Lung (tissue), 12 donors: ENCODE data around the gene C4A. TPM values are rescaled to one million over a fixed set of nuclear protein-coding genes. Genes with fewer than 3 reads are reported as not detected.

ENCODE experiments used
- ATAC-seq: fragments of 200-7000 bp; cut with Tn5 transposase; one replicate; pipeline ENCODE4 v1.9.1; 2020; ENCODE audit warnings: moderate number of reproducible peaks; ENCODE audit not compliant: insufficient read depth, low FRiP score
- DNase-seq, 3 donors: peaks; one replicate each; pipeline ENCODE4 v3.0.0-alpha.2; 2013 to 2017
- H3K27ac ChIP-seq, 2 donors: one replicate each; pipeline ENCODE4 v1.5.1; 2013; ENCODE audit warnings: mild to moderate bottlenecking in 2 of 2, moderate library complexity in 2 of 2, control low read depth in 1 of 2, inconsistent platforms in 1 of 2, low read depth in 1 of 2, low read length in 1 of 2
- H3K27me3 ChIP-seq, 3 donors: one replicate each; pipeline ENCODE4 v1.5.1; 2013; ENCODE audit warnings: low read length in 2 of 3; ENCODE audit not compliant: control insufficient read depth in 3 of 3, insufficient read depth in 3 of 3
- H3K36me3 ChIP-seq, 4 donors: one replicate each; pipeline ENCODE4 v1.5.1; 2013; ENCODE audit warnings: low read length in 4 of 4, mild to moderate bottlenecking in 1 of 4, moderate library complexity in 1 of 4; ENCODE audit not compliant: control insufficient read depth in 4 of 4, insufficient read depth in 4 of 4
- H3K4me1 ChIP-seq, 5 donors: one replicate each; pipeline ENCODE4 v1.5.1; 2013; ENCODE audit warnings: low read length in 5 of 5, mild to moderate bottlenecking in 2 of 5, moderate library complexity in 1 of 5; ENCODE audit not compliant: control insufficient read depth in 5 of 5, insufficient read depth in 5 of 5
- H3K4me3 ChIP-seq: one replicate; pipeline ENCODE4 v1.5.1; 2013; ENCODE audit warnings: mild to moderate bottlenecking, control low read depth, moderate library complexity
- H3K9ac ChIP-seq, 2 donors: one replicate each; pipeline ENCODE4 v1.5.1; 2013; ENCODE audit warnings: low read length in 2 of 2, control low read depth in 1 of 2; ENCODE audit not compliant: insufficient read depth in 1 of 2
- H3K9me3 ChIP-seq, 4 donors: one replicate each; pipeline ENCODE4 v1.5.1; 2013; ENCODE audit warnings: low read length in 3 of 4, mild to moderate bottlenecking in 1 of 4, moderate library complexity in 1 of 4; ENCODE audit not compliant: control insufficient read depth in 4 of 4, insufficient read depth in 3 of 4
- WGBS, 2 donors: extraction: QIAGEN DNeasy Blood & Tissue Kit; methylation state at CpG; one replicate each; pipeline ENCODE4 v1.1.7; 2013; 5-methylcytosine and 5-hydroxymethylcytosine counted together
- polyA plus RNA-seq, 2 donors: library from polyadenylated mRNA; stranded (reverse); fragments of 200-250 nt; gene quantifications; one replicate each; pipeline ENCODE4 v1.2.1, GENCODE V29; 2013
- total RNA-seq, 2 donors: library from RNA; depleted of rRNA in 1 of 2; stranded (reverse); fragments of >200 nt in 1 of 2; gene quantifications; one replicate each; pipeline ENCODE4 v1.2.1, GENCODE V29; 2014 to 2021
- TF ChIP-seq, protein P1 (sequence below): IDR thresholded peaks from 2 replicates; pipeline ENCODE4 v1.5.1; 2012; ENCODE audit warnings: mild to moderate bottlenecking; ENCODE audit errors: control extremely low read depth, extremely low read depth
- donor health status: control.
- donor health status: control.
- donor health status: Bipolar disorder and iron deficiency.
- donor health status: healthy.
- donor health status: DM: yes; HTN: yes; CAD: no.

The C4A gene
- total and polyA plus RNA-seq, 4 donors, result 48.3 to 284 (median 133) TPM

DNA sequence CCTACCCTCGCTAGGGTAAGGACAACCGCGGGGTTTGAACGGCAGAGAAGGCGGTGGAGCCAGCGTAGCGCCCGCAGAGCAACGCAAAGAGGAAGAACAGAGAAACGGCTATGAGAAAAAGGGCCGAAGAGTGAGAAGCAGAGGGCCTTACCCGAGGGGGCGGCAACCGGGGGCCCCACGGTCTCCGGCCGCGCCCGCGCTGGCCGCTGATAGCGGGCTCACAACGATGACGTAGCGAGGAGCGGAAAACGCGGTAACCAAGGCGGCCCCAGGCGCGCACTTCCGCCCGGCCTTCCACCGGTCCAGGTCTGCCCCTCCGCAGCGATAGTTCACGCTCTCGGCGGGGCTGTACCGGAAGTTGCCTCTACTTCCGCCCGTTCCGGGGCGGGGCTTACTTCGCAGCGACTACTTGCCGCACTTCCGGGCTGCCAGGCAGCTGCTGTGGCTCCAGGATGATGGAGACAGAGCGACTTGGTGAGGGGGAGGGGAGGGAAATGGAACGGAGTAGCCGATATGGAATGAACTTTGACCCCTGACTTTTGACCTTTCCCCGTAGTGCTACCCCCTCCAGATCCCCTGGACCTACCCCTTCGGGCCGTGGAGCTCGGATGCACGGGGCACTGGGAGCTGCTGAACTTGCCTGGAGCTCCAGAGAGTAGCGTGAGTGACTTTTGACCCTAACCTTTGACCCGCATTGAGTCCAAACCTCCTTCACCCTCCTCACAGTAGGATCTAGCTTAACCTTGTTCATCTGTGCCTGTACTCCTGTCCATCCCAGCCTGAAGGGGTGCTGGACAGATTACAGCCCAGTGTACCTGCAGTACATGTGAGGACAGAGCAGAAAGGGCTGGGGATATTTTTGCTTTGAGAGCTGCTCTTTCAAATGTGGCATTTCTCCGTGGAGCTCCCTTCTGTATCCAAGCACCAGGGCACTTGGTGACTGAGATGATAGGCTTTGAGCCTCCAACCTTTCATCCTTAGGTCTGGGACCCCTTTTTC lies 22.8 kb upstream of the C4A start, which contains the start of the genes NELFE and SKIC2:
Gene NELFE (minus strand): TSS at position 231 of the 999 bp plus-strand sequence. CDS start 525 bp downstream, outside the sequence.
Gene SKIC2 (plus strand): TSS at position 435 of the 999 bp plus-strand sequence. CDS start 18 bp downstream, at position 453.
- H3K9me3 ChIP-seq, result no peaks in the 10 kb centered on the region
- H3K4me1 ChIP-seq, result peaks cover 4 to 19% (median 9%) of the 10 kb centered on the region in 5 donors
- TF ChIP-seq, protein P1, sequence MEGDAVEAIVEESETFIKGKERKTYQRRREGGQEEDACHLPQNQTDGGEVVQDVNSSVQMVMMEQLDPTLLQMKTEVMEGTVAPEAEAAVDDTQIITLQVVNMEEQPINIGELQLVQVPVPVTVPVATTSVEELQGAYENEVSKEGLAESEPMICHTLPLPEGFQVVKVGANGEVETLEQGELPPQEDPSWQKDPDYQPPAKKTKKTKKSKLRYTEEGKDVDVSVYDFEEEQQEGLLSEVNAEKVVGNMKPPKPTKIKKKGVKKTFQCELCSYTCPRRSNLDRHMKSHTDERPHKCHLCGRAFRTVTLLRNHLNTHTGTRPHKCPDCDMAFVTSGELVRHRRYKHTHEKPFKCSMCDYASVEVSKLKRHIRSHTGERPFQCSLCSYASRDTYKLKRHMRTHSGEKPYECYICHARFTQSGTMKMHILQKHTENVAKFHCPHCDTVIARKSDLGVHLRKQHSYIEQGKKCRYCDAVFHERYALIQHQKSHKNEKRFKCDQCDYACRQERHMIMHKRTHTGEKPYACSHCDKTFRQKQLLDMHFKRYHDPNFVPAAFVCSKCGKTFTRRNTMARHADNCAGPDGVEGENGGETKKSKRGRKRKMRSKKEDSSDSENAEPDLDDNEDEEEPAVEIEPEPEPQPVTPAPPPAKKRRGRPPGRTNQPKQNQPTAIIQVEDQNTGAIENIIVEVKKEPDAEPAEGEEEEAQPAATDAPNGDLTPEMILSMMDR, result no peak
- peak within 1 kb of the TSS; percentile 82 for H3K4me3 ChIP-seq
- no peaks in the 10 kb centered on the region for H3K27me3 ChIP-seq
- WGBS, 2 donors, result 0 to 1% methylated on average over 53 to 59 of the region's 59 CpGs
- H3K36me3 ChIP-seq, result peaks cover 15 to 49% (median 21%) of the 10 kb centered on the region in 4 donors
- peak within 1 kb of the TSS; percentile 94 to 98 for H3K9ac ChIP-seq
- ATAC-seq (peak; percentile 98), DNase-seq (peak; percentile 99)
- H3K27ac ChIP-seq, result peak within 1 kb of the TSS; percentile 79 to 94

DNA sequence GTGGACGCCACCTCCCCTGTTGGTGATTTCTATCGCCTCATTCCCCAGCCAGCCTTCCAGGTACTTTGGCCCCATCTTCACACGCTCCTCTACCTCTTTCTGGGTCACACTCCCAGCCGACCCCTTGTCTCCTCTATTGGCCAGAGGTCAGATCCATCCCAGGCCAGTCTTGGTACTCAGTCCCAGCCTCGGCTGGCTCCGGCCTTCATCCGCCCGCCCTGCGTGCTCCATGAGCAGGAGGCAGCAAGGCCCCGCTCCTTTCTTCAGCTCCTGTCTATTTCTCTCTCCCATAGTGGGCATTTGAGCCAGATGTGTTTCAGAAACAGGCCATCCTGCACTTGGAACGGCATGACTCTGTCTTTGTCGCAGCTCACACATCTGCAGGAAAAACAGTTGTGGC lies 20.2 kb upstream of the C4A start:
- Histone ChIP-seq H3K27me3 (no peaks in the 10 kb centered on the region), H3K9ac (no peak overlapping the region), H3K4me3 (no peak overlapping the region), H3K36me3 (peaks cover 12 to 49% (median 22%) of the 10 kb centered on the region in 4 donors), H3K27ac (no peak overlapping the region), H3K9me3 (no peaks in the 10 kb centered on the region), H3K4me1 (peaks cover 4 to 19% (median 9%) of the 10 kb centered on the region in 5 donors)
- ATAC-seq (no peak), DNase-seq (no peak)
- WGBS, 2 donors, result 96 to 97% methylated on average over 12 of the region's 12 CpGs
- TF ChIP-seq, protein P1, result no peak

DNA sequence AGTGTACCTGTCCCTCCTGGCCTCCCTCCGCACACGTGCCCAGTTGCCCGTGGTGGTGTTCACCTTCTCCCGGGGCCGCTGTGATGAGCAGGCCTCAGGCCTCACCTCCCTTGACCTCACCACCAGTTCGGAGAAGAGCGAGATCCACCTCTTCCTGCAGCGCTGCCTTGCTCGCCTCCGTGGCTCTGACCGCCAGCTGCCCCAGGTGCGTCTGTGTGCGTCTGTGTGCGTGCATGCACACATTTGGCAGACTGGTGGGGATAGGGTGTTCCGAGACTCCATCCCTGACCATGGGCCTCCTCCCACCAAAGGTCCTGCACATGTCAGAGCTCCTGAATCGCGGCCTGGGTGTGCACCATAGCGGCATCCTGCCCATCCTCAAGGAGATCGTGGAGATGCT lies 17.9 kb upstream of the C4A start:
- ATAC-seq, result no peak
- no peak for DNase-seq
- H3K36me3 ChIP-seq, result peaks cover 15 to 68% (median 24%) of the 10 kb centered on the region in 4 donors
- TF ChIP-seq, protein P1, result no peak
- WGBS, 2 donors, result 96 to 97% methylated on average over 19 of the region's 19 CpGs
- no peaks in the 10 kb centered on the region for H3K27me3 ChIP-seq
- H3K4me1 ChIP-seq, result peaks cover 0 to 7% (median 3%) of the 10 kb centered on the region in 5 donors
- no peaks in the 10 kb centered on the region for H3K9me3 ChIP-seq
- H3K9ac ChIP-seq, result no peak overlapping the region
- no peak overlapping the region for H3K27ac ChIP-seq
- no peak overlapping the region for H3K4me3 ChIP-seq
